Astrocyte (in vitro differentiated cells and primary cell): ENCODE results near the gene RTF1. TPM values are rescaled to one million over a fixed set of nuclear protein-coding genes. Genes with fewer than 3 reads are reported as not detected.
A peak's percentile ranks its signal among the peaks of the same experiment; 100 is the strongest.

Experiments
- DNase-seq: peaks from one replicate; pipeline ENCODE4 v3.0.0-alpha.2; 2010; ENCODE audit warnings: low read depth
- FAIRE-seq: peaks from 2 replicates; lab custom pipeline; 2011; peaks lifted over from hg19 to GRCh38; lab: Jason Lieb, UNC
- H2AFZ ChIP-seq: 2 replicates; pipeline ENCODE4 v1.6.0; 2012; ENCODE audit warnings: low read depth, low read length, inconsistent platforms
- H3K27ac ChIP-seq: 2 replicates; pipeline ENCODE4 v1.5.1; 2011; ENCODE audit warnings: low read depth, low read length, inconsistent platforms
- H3K27me3 ChIP-seq: 2 replicates; pipeline ENCODE4 v1.6.0; 2011; ENCODE audit warnings: low read length, inconsistent platforms; ENCODE audit not compliant: insufficient read depth
- H3K36me3 ChIP-seq: 2 replicates; pipeline ENCODE4 v1.5.1; 2011; ENCODE audit warnings: low read length, inconsistent platforms; ENCODE audit not compliant: insufficient read depth
- H3K4me1 ChIP-seq: 2 replicates; pipeline ENCODE4 v1.5.1; 2011; ENCODE audit warnings: low read length, inconsistent platforms; ENCODE audit not compliant: insufficient read depth
- H3K4me2 ChIP-seq: 2 replicates; pipeline ENCODE4 v1.6.0; 2012; ENCODE audit warnings: low read length, inconsistent platforms
- H3K4me3 ChIP-seq: 2 replicates; pipeline ENCODE4 v1.5.1; 2011; ENCODE audit warnings: low read depth, mild to moderate bottlenecking, low read length, inconsistent platforms; ENCODE audit not compliant: insufficient read depth
- H3K79me2 ChIP-seq: 2 replicates; pipeline ENCODE4 v1.6.0; 2012; ENCODE audit warnings: mild to moderate bottlenecking, low read length, inconsistent platforms; ENCODE audit not compliant: insufficient read depth
- H3K9ac ChIP-seq: 2 replicates; pipeline ENCODE4 v1.6.0; 2012; ENCODE audit warnings: mild to moderate bottlenecking, low read length, inconsistent platforms
- H3K9me3 ChIP-seq: 2 replicates; pipeline ENCODE4 v1.5.1; 2012; ENCODE audit warnings: low read depth, mild to moderate bottlenecking, low read length, inconsistent platforms; ENCODE audit not compliant: insufficient read depth
- H4K20me1 ChIP-seq: 2 replicates; pipeline ENCODE4 v1.6.0; 2012; ENCODE audit warnings: low read length, inconsistent platforms; ENCODE audit not compliant: insufficient read depth
- H3K27ac Mint-ChIP-seq: one replicate; pipeline ENCODE4 v1.8.0; 2021; ENCODE audit warnings: mild to moderate bottlenecking, mixed read lengths; ENCODE audit not compliant: unreplicated experiment
- H3K27me3 Mint-ChIP-seq: one replicate; pipeline ENCODE4 v1.8.0; 2021; ENCODE audit warnings: low read depth, mixed read lengths; ENCODE audit not compliant: unreplicated experiment
- H3K36me3 Mint-ChIP-seq: one replicate; pipeline ENCODE4 v1.8.0; 2021; ENCODE audit warnings: low read depth, mixed read lengths; ENCODE audit not compliant: unreplicated experiment
- H3K4me1 Mint-ChIP-seq: one replicate; pipeline ENCODE4 v1.8.0; 2021; ENCODE audit warnings: low read depth, mixed read lengths; ENCODE audit not compliant: unreplicated experiment
- H3K4me3 Mint-ChIP-seq: one replicate; pipeline ENCODE4 v1.8.0; 2021; ENCODE audit warnings: mild to moderate bottlenecking, moderate library complexity, mixed read lengths; ENCODE audit not compliant: unreplicated experiment
- H3K9me3 Mint-ChIP-seq: one replicate; pipeline ENCODE4 v1.8.0; 2021; ENCODE audit warnings: mild to moderate bottlenecking, mixed read lengths; ENCODE audit not compliant: unreplicated experiment
- EZH2 ChIP-seq: IDR thresholded peaks from 2 replicates; pipeline ENCODE4 v1.6.1; 2012; ENCODE audit warnings: mild to moderate bottlenecking, low read length, inconsistent platforms; ENCODE audit not compliant: insufficient read depth
- total RNA-seq: library from RNA; stranded (reverse); gene quantifications from 2 replicates; pipeline ENCODE4 v1.2.1, GENCODE V29; 2021
- TF ChIP-seq, protein P1 (sequence below): IDR thresholded peaks from 2 replicates; pipeline ENCODE4 v1.5.1; 2011; ENCODE audit warnings: low read depth, mild to moderate bottlenecking, inconsistent platforms, low read length, moderate library complexity; ENCODE audit not compliant: insufficient read depth

RTF1 gene
- total RNA-seq, 1 donor from 2014 or later: 42.0 TPM

DNA sequence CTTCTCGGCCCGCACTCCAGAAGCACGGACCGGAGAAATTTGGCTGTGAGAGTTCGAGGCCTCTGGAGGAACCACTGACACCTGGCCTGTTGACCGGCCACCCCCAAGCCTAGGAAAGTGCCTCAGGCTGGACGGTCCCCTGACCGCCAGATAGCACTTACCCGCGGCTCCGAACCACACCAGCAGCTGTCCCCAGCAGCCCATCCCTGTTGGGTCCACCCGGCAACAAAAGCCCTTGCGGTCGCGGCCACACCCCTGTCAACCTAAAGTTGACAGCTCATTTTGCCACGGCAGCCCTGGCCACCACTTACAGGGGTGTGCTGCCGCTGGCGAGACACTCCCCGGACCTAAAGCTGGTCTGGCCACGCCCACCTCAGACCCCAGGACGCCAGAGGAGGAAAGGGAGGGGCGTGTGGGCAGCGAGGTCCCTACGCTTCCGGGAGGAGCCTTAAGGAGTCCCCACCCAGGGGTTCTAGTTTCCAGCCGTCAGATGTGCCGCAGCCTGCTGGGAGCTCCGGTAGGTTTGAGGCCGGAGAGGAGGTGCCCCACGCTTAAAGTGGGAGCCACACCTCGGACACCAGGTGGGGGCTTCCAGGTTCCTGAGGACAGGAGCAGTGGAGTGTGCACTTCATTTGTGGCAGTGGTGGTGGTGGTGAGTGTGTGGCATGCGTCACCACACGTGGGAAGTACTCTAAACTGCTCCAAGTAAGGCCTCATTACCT, 96.8 kb downstream of the RTF1 start, which contains the start of gene LTK:
Gene LTK, minus strand, starts transcription at position 322 of the 722 bp plus-strand sequence. Its CDS starts 118 bp downstream, at position 204.
- peak within 1 kb of the TSS; percentile 36 for H3K4me3 ChIP-seq
- H3K9me3 Mint-ChIP-seq: peaks cover 2% of the 10 kb centered on the region
- H3K27me3 ChIP-seq: peaks cover 34% of the 10 kb centered on the region
- FAIRE-seq (no peak), DNase-seq (no peak)
- peaks cover 14% of the 10 kb centered on the region for H3K4me1 ChIP-seq
- peaks cover 14% of the 10 kb centered on the region for H3K36me3 Mint-ChIP-seq
- H4K20me1 ChIP-seq: no peaks in the 10 kb centered on the region
- H3K4me3 Mint-ChIP-seq: no peak within 1 kb of the TSS
- H3K27ac ChIP-seq: no peak within 1 kb of the TSS
- peaks cover 49% of the 10 kb centered on the region for H3K27me3 Mint-ChIP-seq
- no peak within 1 kb of the TSS for H3K9ac ChIP-seq
- no peaks in the 10 kb centered on the region for H3K79me2 ChIP-seq
- H2AFZ ChIP-seq: peak within 1 kb of the TSS; percentile 45
- TF ChIP-seq EZH2: peak; percentile 27
- TF ChIP-seq, protein P1, sequence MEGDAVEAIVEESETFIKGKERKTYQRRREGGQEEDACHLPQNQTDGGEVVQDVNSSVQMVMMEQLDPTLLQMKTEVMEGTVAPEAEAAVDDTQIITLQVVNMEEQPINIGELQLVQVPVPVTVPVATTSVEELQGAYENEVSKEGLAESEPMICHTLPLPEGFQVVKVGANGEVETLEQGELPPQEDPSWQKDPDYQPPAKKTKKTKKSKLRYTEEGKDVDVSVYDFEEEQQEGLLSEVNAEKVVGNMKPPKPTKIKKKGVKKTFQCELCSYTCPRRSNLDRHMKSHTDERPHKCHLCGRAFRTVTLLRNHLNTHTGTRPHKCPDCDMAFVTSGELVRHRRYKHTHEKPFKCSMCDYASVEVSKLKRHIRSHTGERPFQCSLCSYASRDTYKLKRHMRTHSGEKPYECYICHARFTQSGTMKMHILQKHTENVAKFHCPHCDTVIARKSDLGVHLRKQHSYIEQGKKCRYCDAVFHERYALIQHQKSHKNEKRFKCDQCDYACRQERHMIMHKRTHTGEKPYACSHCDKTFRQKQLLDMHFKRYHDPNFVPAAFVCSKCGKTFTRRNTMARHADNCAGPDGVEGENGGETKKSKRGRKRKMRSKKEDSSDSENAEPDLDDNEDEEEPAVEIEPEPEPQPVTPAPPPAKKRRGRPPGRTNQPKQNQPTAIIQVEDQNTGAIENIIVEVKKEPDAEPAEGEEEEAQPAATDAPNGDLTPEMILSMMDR: no peak
- H3K4me2 ChIP-seq: peak within 1 kb of the TSS; percentile 73
- peak within 1 kb of the TSS; percentile 81 for H3K27ac Mint-ChIP-seq
- no peaks in the 10 kb centered on the region for H3K4me1 Mint-ChIP-seq
- H3K9me3 ChIP-seq: no peaks in the 10 kb centered on the region
- H3K36me3 ChIP-seq: no peaks in the 10 kb centered on the region

- Histone ChIP-seq H3K4me2 (no peak overlapping the region), H3K9me3 (no peaks in the 10 kb centered on the region), H3K27ac (no peak overlapping the region), H3K4me3 (no peak overlapping the region), H3K4me1 (peaks cover 10% of the 10 kb centered on the region), H2AFZ (no peak overlapping the region), H3K36me3 (no peaks in the 10 kb centered on the region), H3K79me2 (no peaks in the 10 kb centered on the region), H4K20me1 (no peaks in the 10 kb centered on the region), H3K27me3 (peaks cover 10% of the 10 kb centered on the region), H3K9ac (no peak overlapping the region)
- Mint-ChIP-seq H3K36me3 (peaks cover 20% of the 10 kb centered on the region), H3K27me3 (peaks cover 21% of the 10 kb centered on the region), H3K4me3 (no peak overlapping the region), H3K9me3 (peaks cover 2% of the 10 kb centered on the region), H3K27ac (no peak overlapping the region), H3K4me1 (peaks cover 1% of the 10 kb centered on the region)
- TF ChIP-seq, protein P1: no peak
- no peak for TF ChIP-seq EZH2
- DNase-seq (no peak), FAIRE-seq (no peak)
Observed at GRCh38 chr15:41517895-41518449, 101.1 kb downstream of the RTF1 start.

DNA sequence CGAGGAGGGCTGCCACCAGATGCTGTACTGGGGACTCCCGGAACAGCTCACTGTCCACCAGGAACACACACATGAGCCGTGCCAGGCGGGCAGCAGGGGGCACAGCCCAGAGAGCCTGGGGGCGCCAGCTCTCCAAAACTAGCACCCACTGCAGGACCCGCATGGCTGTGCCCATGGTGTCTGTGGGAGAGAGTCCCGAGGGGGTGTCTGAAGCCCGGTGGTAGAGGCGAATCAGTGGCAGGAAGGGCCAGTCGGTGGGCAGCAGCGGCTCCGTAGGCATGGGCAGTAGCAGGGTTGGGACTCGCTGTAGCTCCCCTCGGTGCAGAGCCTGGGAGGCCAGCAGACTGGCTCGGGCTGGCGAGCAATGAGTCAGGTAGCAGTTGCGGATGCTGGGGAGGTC, 103.7 kb downstream of the RTF1 start:
- no peaks in the 10 kb centered on the region for H3K4me1 ChIP-seq
- peaks cover 5% of the 10 kb centered on the region for H3K4me1 Mint-ChIP-seq
- no peaks in the 10 kb centered on the region for H3K9me3 Mint-ChIP-seq
- H3K27me3 ChIP-seq: no peaks in the 10 kb centered on the region
- H3K4me3 Mint-ChIP-seq: no peak overlapping the region
- no peak overlapping the region for H3K27ac ChIP-seq
- H4K20me1 ChIP-seq: no peaks in the 10 kb centered on the region
- TF ChIP-seq EZH2: no peak
- TF ChIP-seq, protein P1: no peak
- no peaks in the 10 kb centered on the region for H3K79me2 ChIP-seq
- no peak overlapping the region for H3K27ac Mint-ChIP-seq
- no peaks in the 10 kb centered on the region for H3K9me3 ChIP-seq
- no peak overlapping the region for H3K9ac ChIP-seq
- no peak overlapping the region for H2AFZ ChIP-seq
- no peaks in the 10 kb centered on the region for H3K27me3 Mint-ChIP-seq
- FAIRE-seq (no peak), DNase-seq (no peak)
- H3K36me3 ChIP-seq: no peaks in the 10 kb centered on the region
- no peak overlapping the region for H3K4me2 ChIP-seq
- peaks cover 19% of the 10 kb centered on the region for H3K36me3 Mint-ChIP-seq
- H3K4me3 ChIP-seq: no peak overlapping the region
